Caki2 (cell line): ENCODE results near the gene CDH4. TPM values are rescaled to one million over a fixed set of nuclear protein-coding genes. Genes with fewer than 3 reads are reported as not detected.

Experiments
- DNase-seq: peaks from one replicate; pipeline ENCODE4 v3.0.0-alpha.2; 2015; ENCODE audit warnings: low read depth
- in situ Hi-C: cut with HindIII; loops from 2 replicates; pipeline ENCODE4 v1.10.0; 2016; ENCODE audit warnings: low sequenced_read_pairs, low pct_unique_long_range_greater_than_20kb, mixed read lengths
- total RNA-seq: library from RNA; depleted of rRNA; stranded (reverse); fragments of >200 nt; shearing (Covaris generic); gene quantifications from 2 replicates; pipeline ENCODE4 v1.2.3, GENCODE V29; 2014; ENCODE audit warnings: low replicate concordance

The CDH4 gene
- total RNA-seq, 1 experiment from 2014 or later, result 2.7 TPM

- no peak for DNase-seq
- in situ Hi-C loops, result no loop called here
Measured at GRCh38 chr20:61790116-61790827, 538.2 kb downstream of the CDH4 start.

- in situ Hi-C loops, result no loop called here
- no peak for DNase-seq
Measured at GRCh38 chr20:61791995-61792394, 539.9 kb downstream of the CDH4 start.

- in situ Hi-C loops, result no loop called here
Measured at GRCh38 chr20:61795669-61796630, 543.9 kb downstream of the CDH4 start.

GRCh38 chr20:61796738-61797137 is 544.7 kb downstream of the CDH4 start:
- DNase-seq, result no peak
- in situ Hi-C loops, result no loop called here

More at GRCh38 chr20:61795669-61796630, 543.9 kb downstream of the CDH4 start:
- no peak for DNase-seq

- no peak for DNase-seq
- in situ Hi-C loops, result no loop called here
Measured at GRCh38 chr20:61797200-61797599, 545.1 kb downstream of the CDH4 start.

- no peak for DNase-seq
- in situ Hi-C loops, result no loop called here
Measured at GRCh38 chr20:61797971-61798411, 545.9 kb downstream of the CDH4 start.

GRCh38 chr20:61798632-61799031 is 546.6 kb downstream of the CDH4 start:
- no peak for DNase-seq
- in situ Hi-C loops, result no loop called here

GRCh38 chr20:61799394-61799923 is 547.4 kb downstream of the CDH4 start:
- in situ Hi-C loops, result no loop called here
- no peak for DNase-seq

GRCh38 chr20:61799928-61800327 is 547.9 kb downstream of the CDH4 start:
- in situ Hi-C loops, result no loop called here
- no peak for DNase-seq

- in situ Hi-C loops, result no loop called here
Measured at GRCh38 chr20:61800359-61801064, 548.5 kb downstream of the CDH4 start.

GRCh38 chr20:61801065-61801360 is 549.0 kb downstream of the CDH4 start:
- in situ Hi-C loops, result no loop called here

More at GRCh38 chr20:61800359-61801064, 548.5 kb downstream of the CDH4 start:
- no peak for DNase-seq

GRCh38 chr20:61801428-61801827 is 549.4 kb downstream of the CDH4 start:
- in situ Hi-C loops, result no loop called here
- DNase-seq, result no peak

More at GRCh38 chr20:61801065-61801360, 549.0 kb downstream of the CDH4 start:
- no peak for DNase-seq

- in situ Hi-C loops, result no loop called here
- DNase-seq, result no peak
Measured at GRCh38 chr20:61801857-61802442, 549.9 kb downstream of the CDH4 start.

GRCh38 chr20:61802721-61803311 is 550.8 kb downstream of the CDH4 start:
- in situ Hi-C loops, result no loop called here
- DNase-seq, result no peak

- DNase-seq, result no peak
- in situ Hi-C loops, result no loop called here
Measured at GRCh38 chr20:61803416-61803914, 551.4 kb downstream of the CDH4 start.

- in situ Hi-C loops, result no loop called here
- DNase-seq, result no peak
Measured at GRCh38 chr20:61803915-61804751, 552.1 kb downstream of the CDH4 start.

GRCh38 chr20:61804752-61805295 is 552.8 kb downstream of the CDH4 start:
- DNase-seq, result no peak
- in situ Hi-C loops, result no loop called here
